Tibial artery (tissue), 4 donors: ENCODE data around the gene UNC5A.

ENCODE experiments used
- DNase-seq, 2 donors: peaks; one replicate each; pipeline ENCODE4 v3.0.0-alpha.2; 2019
- H3K27ac ChIP-seq, 2 donors: fragments of 200-600 bp; sonication (generic) in 1 of 2; 1 replicate in 1 of 2; 2 replicates in 1 of 2; pipeline ENCODE4 v1.5.1; 2018 to 2019; ENCODE audit warnings: mild to moderate bottlenecking in 1 of 2
- H3K27me3 ChIP-seq, 2 donors: fragments of 200-600 bp; sonication (generic) in 1 of 2; one replicate each; pipeline versions ENCODE4 v1.5.1 to v1.6.0; 2016 to 2019
- H3K36me3 ChIP-seq, 3 donors: fragments of 200-600 bp; sonication (generic) in 2 of 3; one replicate each; pipeline ENCODE4 v1.5.1; 2016 to 2019; ENCODE audit warnings: mild to moderate bottlenecking in 2 of 3
- H3K4me1 ChIP-seq, 4 donors: fragments of 200-600 bp; sonication (generic) in 2 of 4; 1 replicate in 3 of 4; 2 replicates in 1 of 4; pipeline ENCODE4 v1.5.1; 2016 to 2019
- H3K4me3 ChIP-seq, 2 donors: fragments of 200-600 bp; sonication (generic) in 1 of 2; 1 replicate in 1 of 2; 2 replicates in 1 of 2; pipeline ENCODE4 v1.5.1; 2018 to 2019; ENCODE audit warnings: mild to moderate bottlenecking in 2 of 2
- H3K9me3 ChIP-seq, 3 donors: fragments of 200-600 bp; sonication (generic) in 1 of 3; one replicate each; pipeline ENCODE4 v1.5.1; 2016 to 2019
- intact Hi-C: fragments of 100-400 bp; cut with DNase I; formaldehyde crosslinking; loops from one replicate; pipeline ENCODE4 v1.15.0; 2023; ENCODE audit warnings: low total_unique reads
- TF ChIP-seq, protein P1 (sequence below), 2 experiments: fragments of 200-600 bp in 1 of 2; fragments of 450-650 bp in 1 of 2; IDR thresholded peaks; one replicate each; pipeline ENCODE4 v1.5.1; 2017 to 2019; ENCODE audit warnings: antibody characterized with exemption in 2 of 2, mild to moderate bottlenecking in 1 of 2, moderate library complexity in 1 of 2

The UNC5A gene

DNA sequence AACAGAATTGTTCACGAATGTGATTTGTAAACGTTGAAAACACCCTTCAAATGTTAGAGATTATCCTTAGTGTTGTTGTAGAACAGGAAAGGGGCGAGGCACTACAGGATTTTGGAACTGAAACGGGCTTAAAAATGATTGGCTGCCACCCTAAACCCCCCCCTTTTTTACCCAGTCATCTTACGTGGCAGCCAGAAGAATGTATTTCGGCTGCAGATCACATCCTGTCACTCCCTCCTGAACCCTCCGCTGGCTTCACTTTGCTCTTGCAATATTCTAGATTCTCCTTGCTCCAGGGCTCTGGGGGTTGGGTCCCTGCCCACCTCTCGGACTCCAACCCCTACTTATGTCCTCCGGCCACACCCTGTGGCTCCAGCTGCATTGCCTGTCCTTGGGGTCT lies 13.9 kb upstream of the UNC5A start:
- Histone ChIP-seq H3K4me1 (no peaks in the 10 kb centered on the region), H3K27ac (no peak overlapping the region), H3K4me3 (no peak overlapping the region), H3K27me3 (peaks cover 0 to 67% of the 10 kb centered on the region in 2 donors), H3K36me3 (no peaks in the 10 kb centered on the region), H3K9me3 (no peaks in the 10 kb centered on the region)
- no peak for DNase-seq
- intact Hi-C loops = no loop called here
- TF ChIP-seq, protein P1, sequence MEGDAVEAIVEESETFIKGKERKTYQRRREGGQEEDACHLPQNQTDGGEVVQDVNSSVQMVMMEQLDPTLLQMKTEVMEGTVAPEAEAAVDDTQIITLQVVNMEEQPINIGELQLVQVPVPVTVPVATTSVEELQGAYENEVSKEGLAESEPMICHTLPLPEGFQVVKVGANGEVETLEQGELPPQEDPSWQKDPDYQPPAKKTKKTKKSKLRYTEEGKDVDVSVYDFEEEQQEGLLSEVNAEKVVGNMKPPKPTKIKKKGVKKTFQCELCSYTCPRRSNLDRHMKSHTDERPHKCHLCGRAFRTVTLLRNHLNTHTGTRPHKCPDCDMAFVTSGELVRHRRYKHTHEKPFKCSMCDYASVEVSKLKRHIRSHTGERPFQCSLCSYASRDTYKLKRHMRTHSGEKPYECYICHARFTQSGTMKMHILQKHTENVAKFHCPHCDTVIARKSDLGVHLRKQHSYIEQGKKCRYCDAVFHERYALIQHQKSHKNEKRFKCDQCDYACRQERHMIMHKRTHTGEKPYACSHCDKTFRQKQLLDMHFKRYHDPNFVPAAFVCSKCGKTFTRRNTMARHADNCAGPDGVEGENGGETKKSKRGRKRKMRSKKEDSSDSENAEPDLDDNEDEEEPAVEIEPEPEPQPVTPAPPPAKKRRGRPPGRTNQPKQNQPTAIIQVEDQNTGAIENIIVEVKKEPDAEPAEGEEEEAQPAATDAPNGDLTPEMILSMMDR (IDR thresholded peaks at IDR 0.05) = no peak

DNA sequence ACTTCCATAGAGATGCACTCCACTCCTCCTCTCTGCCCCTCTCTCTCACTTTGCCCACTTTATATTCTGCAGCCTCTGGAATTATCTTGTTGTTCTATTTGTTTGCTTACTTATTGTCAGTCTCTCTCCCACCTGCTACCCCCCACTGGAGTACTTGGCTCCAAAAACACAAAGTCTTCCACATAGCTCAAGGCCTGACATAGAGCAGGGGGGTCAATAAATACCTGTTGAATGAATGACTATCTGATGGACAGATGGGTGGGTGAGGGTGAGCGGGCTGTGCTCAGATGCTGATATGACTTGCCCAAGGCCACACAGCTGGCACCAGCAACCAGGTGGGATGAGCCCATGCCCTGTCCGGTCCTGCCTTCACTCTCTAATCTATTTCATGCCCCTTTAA lies 13.4 kb upstream of the UNC5A start:
- Histone ChIP-seq H3K36me3 (no peaks in the 10 kb centered on the region), H3K4me3 (no peak overlapping the region), H3K27ac (no peak overlapping the region), H3K27me3 (peaks cover 0 to 67% of the 10 kb centered on the region in 2 donors), H3K9me3 (no peaks in the 10 kb centered on the region), H3K4me1 (no peaks in the 10 kb centered on the region)
- no peak for DNase-seq
- intact Hi-C loops = no loop called here
- TF ChIP-seq, protein P1 (IDR thresholded peaks at IDR 0.05) = no peak

DNA sequence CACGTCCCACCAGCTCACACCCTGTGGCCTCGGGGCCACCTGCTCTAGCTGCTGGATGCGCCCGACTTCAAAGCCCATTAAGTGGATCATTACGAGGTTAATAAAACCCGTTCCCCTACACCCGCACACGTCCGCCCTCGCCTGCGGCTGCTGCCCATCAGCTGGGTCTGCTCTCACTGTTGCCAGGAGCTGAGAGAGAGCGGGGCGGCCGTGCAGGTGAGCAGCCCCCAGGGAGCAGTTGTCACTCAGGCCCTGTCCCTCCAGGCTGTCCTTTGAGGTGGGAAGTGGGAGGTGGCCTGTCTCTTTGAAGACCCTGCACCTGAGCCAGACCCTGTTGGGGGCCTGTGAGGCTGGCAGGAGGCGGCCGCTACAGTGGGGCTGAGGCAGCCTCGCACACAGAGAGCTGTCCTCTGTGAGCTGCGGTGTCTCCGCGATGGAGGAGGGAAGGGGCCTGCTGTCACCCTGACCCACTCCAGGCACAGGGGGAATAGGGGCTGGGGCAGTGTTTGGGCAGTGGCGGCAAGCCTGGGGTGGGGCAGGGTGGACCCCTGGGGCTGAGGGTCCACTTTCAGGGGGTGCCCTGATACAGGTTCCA lies 12.8 kb upstream of the UNC5A start:
- intact Hi-C loops = no loop called here
- TF ChIP-seq, protein P1 (IDR thresholded peaks at IDR 0.05) = no peak
- no peaks in the 10 kb centered on the region for H3K4me1 ChIP-seq
- no peaks in the 10 kb centered on the region for H3K36me3 ChIP-seq
- H3K27me3 ChIP-seq = peaks cover 0 to 67% of the 10 kb centered on the region in 2 donors
- H3K4me3 ChIP-seq = no peak overlapping the region
- DNase-seq = no peak
- no peaks in the 10 kb centered on the region for H3K9me3 ChIP-seq
- no peak overlapping the region for H3K27ac ChIP-seq

DNA sequence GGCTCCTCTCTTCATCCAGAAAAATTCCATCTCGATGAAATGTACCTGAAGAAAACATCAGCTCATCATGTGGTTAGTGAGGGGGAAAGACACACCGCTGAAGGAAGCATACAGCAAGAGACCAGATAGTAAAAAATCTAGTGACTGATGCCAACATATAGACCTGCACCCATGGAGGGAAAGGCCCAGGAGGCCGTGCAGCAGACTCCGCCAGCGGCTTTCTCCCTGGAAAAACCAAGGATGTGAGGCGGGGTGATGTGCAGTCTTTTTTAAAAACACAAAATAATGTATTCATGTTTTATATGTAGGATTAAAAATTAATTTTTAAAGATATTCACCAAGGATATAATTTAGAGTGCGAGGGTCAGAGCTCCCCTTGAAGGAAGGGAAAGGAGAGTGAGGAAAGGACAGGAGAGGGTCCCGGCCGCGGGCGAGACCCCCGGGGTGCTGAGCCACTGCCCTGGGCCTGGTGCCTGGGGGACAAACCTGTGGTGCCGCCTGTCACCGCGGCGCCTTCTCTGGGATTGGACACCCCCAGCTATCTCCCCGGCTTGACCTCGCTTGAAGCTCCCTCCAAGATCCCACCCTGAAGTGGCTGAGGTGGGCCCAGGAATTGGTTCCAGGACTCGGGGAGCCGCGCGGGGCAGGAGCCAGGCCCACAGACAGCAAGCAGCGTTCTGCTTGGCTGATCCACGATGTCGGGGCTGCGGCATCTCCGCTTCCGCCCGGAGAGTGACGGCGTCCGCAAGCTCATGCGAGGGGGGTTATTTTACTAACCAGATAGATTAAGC lies 12.1 kb upstream of the UNC5A start:
- no peak overlapping the region for H3K4me3 ChIP-seq
- H3K36me3 ChIP-seq = no peaks in the 10 kb centered on the region
- DNase-seq = no peak
- TF ChIP-seq, protein P1 (IDR thresholded peaks at IDR 0.05) = no peak
- no peaks in the 10 kb centered on the region for H3K9me3 ChIP-seq
- H3K27ac ChIP-seq = no peak overlapping the region
- intact Hi-C loops = no loop called here
- H3K4me1 ChIP-seq = no peaks in the 10 kb centered on the region
- peaks cover 0 to 67% of the 10 kb centered on the region in 2 donors for H3K27me3 ChIP-seq

DNA sequence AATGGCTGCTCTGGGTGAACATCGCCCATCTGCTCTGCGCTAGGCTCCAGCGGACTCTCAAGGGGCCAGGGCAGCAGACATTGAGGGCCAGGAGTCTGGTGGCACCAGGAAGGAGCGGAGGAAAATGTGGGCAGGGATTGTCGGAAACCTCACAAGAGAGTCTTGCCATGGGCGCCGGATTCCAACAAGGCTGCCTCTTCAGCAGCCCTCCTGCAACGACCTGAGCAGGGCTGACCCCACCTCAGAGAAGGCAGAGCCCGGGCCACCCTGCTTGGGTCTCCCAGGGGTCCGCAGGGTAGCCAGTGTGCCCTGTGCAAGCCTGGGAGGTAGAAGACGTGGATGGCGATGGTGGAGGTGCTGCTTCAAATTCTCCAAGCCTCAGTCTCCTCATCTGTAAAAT lies 11.4 kb upstream of the UNC5A start:
- no peaks in the 10 kb centered on the region for H3K9me3 ChIP-seq
- TF ChIP-seq, protein P1 (IDR thresholded peaks at IDR 0.05) = no peak
- no peaks in the 10 kb centered on the region for H3K36me3 ChIP-seq
- peaks cover 0 to 66% of the 10 kb centered on the region in 2 donors for H3K27me3 ChIP-seq
- H3K4me3 ChIP-seq = no peak overlapping the region
- intact Hi-C loops = no loop called here
- no peak overlapping the region for H3K27ac ChIP-seq
- H3K4me1 ChIP-seq = no peaks in the 10 kb centered on the region
- no peak for DNase-seq
